ENCODE measurements around the gene TMEM184B.
A peak's percentile ranks its signal among the peaks of the same experiment; 100 is the strongest.

TMEM184B gene

DNA sequence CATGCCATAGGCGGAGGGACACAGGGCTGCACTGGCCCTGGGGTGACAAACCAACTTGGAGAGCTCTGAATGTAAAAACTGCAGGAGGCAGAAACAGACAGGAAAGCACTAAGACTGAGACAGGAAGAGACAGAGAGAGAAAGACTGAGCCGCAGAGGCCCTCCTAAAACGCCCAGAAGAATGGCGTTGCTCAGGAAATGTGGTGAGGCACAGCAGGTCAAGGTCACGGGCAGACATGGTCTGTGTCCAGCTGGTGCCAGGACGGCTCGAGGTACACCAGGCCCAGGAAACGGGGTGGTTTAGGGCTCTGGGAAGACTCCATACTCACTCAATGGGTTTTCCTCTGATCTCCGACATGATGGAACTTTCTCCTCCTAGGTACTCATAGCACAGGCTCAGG, 41.9 kb downstream of the TMEM184B start:
- Histone ChIP-seq H3K36me3 (peaks cover 80% of the 10 kb centered on the region), H4K20me1 (no peaks in the 10 kb centered on the region), H3K4me2 (peak overlapping the region; percentile 85), H3K4me1 (peaks cover 55% of the 10 kb centered on the region), H3K27ac (peak overlapping the region; percentile 72), H3K9ac (peak overlapping the region; percentile 63), H3K27me3 (no peaks in the 10 kb centered on the region), H3K4me3 (no peak overlapping the region), H3K9me3 (no peaks in the 10 kb centered on the region)
- no peak for TF ChIP-seq Cebpa-rat (IDR thresholded peaks at IDR 0.05)

DNA sequence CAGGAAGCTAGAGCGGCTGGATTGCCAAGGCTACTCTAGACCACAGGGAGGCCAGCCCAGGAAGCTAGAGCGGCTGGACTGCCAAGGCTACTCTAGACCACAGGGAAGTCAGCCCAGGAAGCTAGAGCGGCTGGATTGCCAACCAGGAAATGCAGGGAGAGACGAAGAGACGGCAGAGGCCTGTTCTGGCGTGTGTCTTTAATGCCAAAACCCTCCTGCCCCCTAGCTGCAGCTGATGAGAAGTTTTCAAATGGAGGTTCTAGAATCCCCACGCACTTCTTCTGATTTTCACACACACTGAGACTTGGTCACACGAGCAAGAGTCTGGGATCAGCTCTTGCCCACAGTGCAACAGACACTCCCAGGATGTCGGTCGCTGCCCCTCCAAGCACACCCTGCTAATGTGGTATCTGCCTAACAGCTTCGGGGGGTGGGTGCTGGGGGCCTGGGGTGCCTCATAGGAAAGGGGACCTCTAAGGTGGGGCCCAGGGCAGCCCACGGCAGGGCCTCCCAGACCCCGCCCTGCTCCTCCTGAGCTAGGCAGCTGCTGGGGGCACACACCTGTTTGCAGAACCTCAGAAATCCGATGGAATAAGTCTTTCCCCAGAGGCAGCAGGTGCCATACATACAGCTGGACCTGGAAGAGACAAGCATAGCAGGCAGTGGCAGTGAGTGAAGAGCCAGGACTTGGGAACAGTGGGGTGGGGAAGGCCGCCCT, 42.5 kb downstream of the TMEM184B start:
- Histone ChIP-seq H4K20me1 (no peaks in the 10 kb centered on the region), H3K9ac (peak overlapping the region; percentile 63), H3K4me2 (peak overlapping the region; percentile 85), H3K9me3 (no peaks in the 10 kb centered on the region), H3K4me3 (no peak overlapping the region), H3K27ac (peak overlapping the region; percentile 72), H3K27me3 (no peaks in the 10 kb centered on the region), H3K36me3 (peaks cover 79% of the 10 kb centered on the region), H3K4me1 (peaks cover 55% of the 10 kb centered on the region)
- TF ChIP-seq Cebpa-rat (IDR thresholded peaks at IDR 0.05) = no peak

DNA sequence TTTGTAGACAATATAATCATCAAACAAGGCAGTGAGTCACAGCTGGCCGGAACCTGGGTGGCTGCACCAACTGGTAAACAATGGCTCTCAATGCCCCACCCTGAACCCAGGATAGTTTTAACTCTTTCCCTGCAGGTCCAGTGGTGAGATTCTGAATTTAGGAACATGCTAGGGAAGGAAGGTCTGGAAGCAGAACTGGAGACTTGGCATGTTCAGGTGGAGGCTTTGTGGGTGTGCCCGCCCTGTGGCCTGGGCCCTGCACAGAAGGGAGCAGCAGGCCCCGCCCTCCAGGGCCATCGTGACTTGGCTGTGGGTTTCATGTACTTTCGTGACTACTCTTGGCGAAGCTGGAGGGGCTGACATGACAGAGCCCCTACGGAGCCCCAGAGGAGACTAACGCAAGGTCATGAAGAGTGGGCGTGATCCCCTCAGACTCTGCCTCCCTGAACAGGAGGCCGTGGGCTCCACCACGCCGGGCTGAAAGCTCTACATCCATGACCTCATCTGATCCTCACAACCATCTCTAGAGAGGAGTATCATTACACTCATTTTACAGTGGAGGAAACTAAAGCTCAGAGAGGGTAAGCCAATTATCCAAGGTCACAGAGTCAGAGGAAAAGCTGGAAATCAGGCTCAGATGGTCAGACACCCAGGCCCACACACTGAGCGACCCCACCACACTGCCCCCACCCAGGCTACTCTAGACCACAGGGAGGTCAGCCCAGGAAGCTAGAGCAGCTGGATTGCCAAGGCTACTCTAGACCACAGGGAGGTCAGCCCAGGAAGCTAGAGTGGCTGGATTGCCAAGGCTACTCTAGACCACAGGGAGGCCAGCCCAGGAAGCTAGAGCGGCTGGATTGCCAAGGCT, 43.7 kb downstream of the TMEM184B start:
- Histone ChIP-seq H3K9me3 (no peaks in the 10 kb centered on the region), H4K20me1 (no peaks in the 10 kb centered on the region), H3K4me2 (peak overlapping the region; percentile 70), H3K36me3 (peaks cover 77% of the 10 kb centered on the region), H3K4me3 (no peak overlapping the region), H3K9ac (peak overlapping the region; percentile 21; the same call in 1 of the 2 replicates), H3K27ac (peak overlapping the region; percentile 65), H3K4me1 (peaks cover 64% of the 10 kb centered on the region), H3K27me3 (no peaks in the 10 kb centered on the region)
- TF ChIP-seq Cebpa-rat (IDR thresholded peaks at IDR 0.05) = no peak

DNA sequence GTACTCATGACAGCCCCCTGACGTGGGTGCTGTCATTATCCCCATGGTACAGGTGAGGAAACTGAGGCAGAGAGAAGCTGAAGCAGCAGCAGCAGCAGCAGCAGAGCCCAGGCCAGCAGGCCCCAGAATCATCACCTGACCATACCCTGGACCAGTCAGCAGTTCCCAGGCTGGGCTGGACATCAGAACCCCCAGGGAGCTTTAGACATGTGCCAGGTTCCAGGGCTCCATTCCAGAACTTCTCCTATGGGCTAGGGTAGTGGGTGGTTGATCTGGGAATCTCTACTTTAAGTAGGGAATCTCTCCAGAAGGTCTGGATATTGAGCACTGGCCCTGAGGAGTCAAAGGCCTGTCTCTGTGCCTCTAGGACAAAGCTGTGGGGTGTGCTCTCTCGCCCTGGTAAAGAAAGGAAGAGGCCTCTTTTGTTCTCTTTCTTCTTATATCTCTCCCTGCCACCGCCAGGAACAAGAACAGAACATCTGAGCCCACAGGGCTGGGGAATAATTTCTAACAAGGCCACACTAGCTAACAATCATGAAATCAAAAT, 44.4 kb downstream of the TMEM184B start:
- H3K36me3 ChIP-seq = peaks cover 72% of the 10 kb centered on the region
- TF ChIP-seq Cebpa-rat (IDR thresholded peaks at IDR 0.05) = no peak
- no peaks in the 10 kb centered on the region for H4K20me1 ChIP-seq
- peak overlapping the region; percentile 70 for H3K4me2 ChIP-seq
- no peak overlapping the region for H3K4me3 ChIP-seq
- peak overlapping the region; percentile 65 for H3K27ac ChIP-seq
- H3K9me3 ChIP-seq = no peaks in the 10 kb centered on the region
- H3K27me3 ChIP-seq = no peaks in the 10 kb centered on the region
- H3K9ac ChIP-seq = peak overlapping the region; percentile 21; the same call in 1 of the 2 replicates
- peaks cover 65% of the 10 kb centered on the region for H3K4me1 ChIP-seq

DNA sequence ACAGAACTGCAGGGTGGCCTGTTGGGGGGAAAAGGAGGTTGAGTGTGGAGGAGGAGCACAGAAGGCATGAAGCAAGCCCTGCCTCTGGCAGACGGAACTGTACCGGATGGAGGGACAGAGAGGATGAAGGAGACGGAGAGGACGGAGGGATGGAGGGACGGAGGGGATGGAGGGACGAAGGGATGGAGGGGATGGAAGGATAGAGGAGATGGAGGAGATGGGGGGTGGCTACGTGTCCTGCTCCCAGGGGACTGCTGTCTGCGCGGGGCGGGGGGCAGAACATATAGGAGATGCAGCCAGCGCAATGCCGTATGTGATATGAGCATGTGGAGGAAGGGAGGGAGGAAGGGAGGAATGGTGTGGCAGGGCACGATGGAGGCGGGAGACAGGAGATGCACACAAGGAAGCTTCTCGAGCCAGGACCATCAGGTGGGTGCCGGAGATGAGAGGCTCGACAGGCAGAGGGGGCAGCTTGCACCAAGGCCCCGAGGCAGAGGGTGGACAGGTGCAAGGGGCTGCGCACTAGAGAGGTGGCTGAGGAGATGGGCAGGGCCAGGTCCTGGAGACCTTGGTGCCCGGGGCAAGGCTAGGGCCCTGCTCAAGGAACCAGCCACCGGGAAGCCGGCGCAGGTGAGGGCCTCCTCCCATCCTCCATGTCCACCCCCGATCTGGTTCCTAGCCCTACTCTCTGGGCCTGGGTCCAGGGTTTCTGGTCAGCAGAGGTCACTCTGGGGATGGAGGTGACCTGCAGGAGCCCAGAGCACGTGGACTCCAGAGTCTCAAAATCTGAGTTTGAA, 45.8 kb downstream of the TMEM184B start:
- Histone ChIP-seq H3K27me3 (no peaks in the 10 kb centered on the region), H3K9ac (no peak overlapping the region)

DNA sequence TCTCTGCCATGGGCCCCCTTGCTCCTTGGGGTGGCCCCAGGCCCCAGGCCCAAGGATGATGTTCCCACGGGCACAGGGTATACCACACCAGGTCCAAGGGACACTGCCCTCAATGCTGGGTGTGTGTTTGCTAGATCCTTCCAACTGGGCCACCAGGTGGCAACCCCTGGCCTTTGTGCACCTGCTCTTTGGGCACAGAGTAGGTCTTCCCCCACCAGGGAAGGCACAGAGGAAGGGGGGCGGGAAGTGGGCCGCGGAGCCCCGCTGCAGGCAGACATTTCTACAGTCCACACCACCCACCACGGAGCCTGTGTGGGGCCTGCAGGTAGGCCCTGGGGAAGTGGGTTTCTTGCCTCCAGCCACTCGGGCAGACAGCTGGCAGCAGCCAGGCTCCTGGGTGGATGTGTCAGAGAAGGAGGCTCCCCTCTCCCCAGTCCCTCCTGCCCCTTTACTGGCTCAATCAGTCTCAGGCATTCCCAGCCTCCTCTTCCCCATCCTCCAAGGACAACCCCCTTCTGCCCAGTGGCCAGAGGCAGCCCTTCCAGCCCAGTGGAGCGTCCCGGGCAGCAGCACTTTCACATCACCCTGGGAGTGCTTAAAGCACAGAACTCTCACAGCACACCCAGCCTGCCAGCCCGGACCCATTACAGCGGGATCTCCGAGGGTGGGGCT, 49.4 kb downstream of the TMEM184B start:
- no peaks in the 10 kb centered on the region for H3K9me3 ChIP-seq
- no peak overlapping the region for H3K4me3 ChIP-seq
- peak overlapping the region; percentile 73 for H3K27ac ChIP-seq
- no peaks in the 10 kb centered on the region for H3K27me3 ChIP-seq
- no peaks in the 10 kb centered on the region for H4K20me1 ChIP-seq
- TF ChIP-seq Cebpa-rat (IDR thresholded peaks at IDR 0.05) = no peak
- H3K36me3 ChIP-seq = peaks cover 61% of the 10 kb centered on the region
- H3K4me2 ChIP-seq = peak overlapping the region; percentile 57
- peaks cover 72% of the 10 kb centered on the region for H3K4me1 ChIP-seq
- H3K9ac ChIP-seq = peak overlapping the region; percentile 59; the same call in 1 of the 2 replicates

More for the DNA sequence above, 45.8 kb downstream of the TMEM184B start:
- Histone ChIP-seq H3K9me3 (no peaks in the 10 kb centered on the region), H3K4me2 (no peak overlapping the region), H3K4me1 (peaks cover 67% of the 10 kb centered on the region), H3K4me3 (no peak overlapping the region), H3K36me3 (peaks cover 58% of the 10 kb centered on the region), H4K20me1 (no peaks in the 10 kb centered on the region), H3K27ac (peak overlapping the region; percentile 65; the same call in 1 of the 2 replicates)
- TF ChIP-seq Cebpa-rat (IDR thresholded peaks at IDR 0.05) = no peak

DNA sequence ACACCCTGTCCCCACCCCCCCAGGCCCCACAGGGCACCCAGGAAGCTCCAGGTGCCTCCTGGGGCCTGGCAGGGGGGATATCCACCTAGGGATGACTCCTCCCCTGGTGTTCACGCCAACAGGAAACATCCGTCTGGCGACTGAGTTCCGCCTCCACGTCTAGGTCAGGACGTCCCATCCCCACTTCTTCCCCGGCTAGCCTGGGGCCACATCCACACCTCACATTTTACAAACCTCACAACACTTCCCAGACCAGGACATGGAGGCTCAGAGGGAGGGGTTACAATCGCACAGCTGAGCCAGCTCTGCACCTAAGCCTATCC, 50.1 kb downstream of the TMEM184B start:
- H4K20me1 ChIP-seq = no peaks in the 10 kb centered on the region
- H3K9ac ChIP-seq = peak overlapping the region; percentile 59; the same call in 1 of the 2 replicates
- H3K4me1 ChIP-seq = peaks cover 66% of the 10 kb centered on the region
- H3K9me3 ChIP-seq = no peaks in the 10 kb centered on the region
- TF ChIP-seq Cebpa-rat (IDR thresholded peaks at IDR 0.05) = no peak
- H3K27me3 ChIP-seq = no peaks in the 10 kb centered on the region
- H3K27ac ChIP-seq = peak overlapping the region; percentile 73
- peaks cover 55% of the 10 kb centered on the region for H3K36me3 ChIP-seq
- no peak overlapping the region for H3K4me3 ChIP-seq
- H3K4me2 ChIP-seq = peak overlapping the region; percentile 57

DNA sequence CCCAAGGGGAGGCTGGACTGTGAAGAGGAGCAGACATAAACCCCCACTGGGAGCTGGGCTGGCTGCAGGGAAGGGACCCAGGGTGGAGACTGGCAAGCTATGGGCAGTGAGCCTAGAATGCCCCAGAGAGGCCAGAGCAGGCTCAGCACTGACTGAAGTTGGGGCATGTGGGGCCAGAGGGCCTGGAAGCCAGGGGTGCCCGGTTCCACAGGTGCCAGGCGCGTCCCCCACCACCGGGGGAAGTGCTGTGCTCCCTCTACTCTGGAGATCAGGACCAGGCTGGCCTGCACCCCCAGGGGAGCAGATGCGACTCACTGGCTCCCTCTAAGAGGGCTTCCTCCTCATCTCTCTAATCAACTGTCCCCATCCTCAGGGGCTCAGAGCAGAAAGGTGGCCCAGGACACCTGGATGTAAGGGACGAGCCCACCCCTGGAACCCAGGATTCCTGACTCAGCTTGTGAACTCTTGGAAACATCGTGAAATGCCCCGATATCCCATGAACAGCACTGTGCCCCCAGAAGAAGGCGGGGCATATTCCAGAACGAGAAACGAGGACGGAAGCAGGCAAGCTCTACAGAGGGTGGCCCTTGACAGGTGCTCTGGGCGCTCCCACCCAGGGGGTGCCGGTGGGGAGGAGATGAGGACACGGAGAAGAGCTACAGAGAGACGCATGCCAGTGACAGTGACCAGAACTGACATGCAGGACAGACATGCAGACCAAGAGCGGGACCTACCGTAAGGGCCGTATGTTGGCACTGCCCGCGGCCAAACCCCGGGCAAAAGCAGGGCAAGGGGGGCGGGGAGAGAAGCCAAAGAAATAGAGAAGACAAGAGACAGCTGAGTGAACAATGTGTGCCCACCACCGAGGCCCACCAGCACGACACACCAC, 50.7 kb downstream of the TMEM184B start:
- H3K27ac ChIP-seq = peak overlapping the region; percentile 73
- H3K4me1 ChIP-seq = peaks cover 66% of the 10 kb centered on the region
- no peaks in the 10 kb centered on the region for H3K27me3 ChIP-seq
- H3K4me3 ChIP-seq = no peak overlapping the region
- H3K4me2 ChIP-seq = peak overlapping the region; percentile 57
- no peaks in the 10 kb centered on the region for H4K20me1 ChIP-seq
- TF ChIP-seq Cebpa-rat (IDR thresholded peaks at IDR 0.05) = no peak
- peaks cover 49% of the 10 kb centered on the region for H3K36me3 ChIP-seq
- H3K9me3 ChIP-seq = no peaks in the 10 kb centered on the region
- no peak overlapping the region; the same call in 1 of the 2 replicates for H3K9ac ChIP-seq
